ENCODE results near the gene UNC5CL.

Gene UNC5CL, protein sequence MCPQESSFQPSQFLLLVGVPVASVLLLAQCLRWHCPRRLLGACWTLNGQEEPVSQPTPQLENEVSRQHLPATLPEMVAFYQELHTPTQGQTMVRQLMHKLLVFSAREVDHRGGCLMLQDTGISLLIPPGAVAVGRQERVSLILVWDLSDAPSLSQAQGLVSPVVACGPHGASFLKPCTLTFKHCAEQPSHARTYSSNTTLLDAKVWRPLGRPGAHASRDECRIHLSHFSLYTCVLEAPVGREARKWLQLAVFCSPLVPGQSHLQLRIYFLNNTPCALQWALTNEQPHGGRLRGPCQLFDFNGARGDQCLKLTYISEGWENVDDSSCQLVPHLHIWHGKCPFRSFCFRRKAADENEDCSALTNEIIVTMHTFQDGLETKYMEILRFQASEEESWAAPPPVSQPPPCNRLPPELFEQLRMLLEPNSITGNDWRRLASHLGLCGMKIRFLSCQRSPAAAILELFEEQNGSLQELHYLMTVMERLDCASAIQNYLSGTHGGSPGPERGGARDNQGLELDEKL

DNA sequence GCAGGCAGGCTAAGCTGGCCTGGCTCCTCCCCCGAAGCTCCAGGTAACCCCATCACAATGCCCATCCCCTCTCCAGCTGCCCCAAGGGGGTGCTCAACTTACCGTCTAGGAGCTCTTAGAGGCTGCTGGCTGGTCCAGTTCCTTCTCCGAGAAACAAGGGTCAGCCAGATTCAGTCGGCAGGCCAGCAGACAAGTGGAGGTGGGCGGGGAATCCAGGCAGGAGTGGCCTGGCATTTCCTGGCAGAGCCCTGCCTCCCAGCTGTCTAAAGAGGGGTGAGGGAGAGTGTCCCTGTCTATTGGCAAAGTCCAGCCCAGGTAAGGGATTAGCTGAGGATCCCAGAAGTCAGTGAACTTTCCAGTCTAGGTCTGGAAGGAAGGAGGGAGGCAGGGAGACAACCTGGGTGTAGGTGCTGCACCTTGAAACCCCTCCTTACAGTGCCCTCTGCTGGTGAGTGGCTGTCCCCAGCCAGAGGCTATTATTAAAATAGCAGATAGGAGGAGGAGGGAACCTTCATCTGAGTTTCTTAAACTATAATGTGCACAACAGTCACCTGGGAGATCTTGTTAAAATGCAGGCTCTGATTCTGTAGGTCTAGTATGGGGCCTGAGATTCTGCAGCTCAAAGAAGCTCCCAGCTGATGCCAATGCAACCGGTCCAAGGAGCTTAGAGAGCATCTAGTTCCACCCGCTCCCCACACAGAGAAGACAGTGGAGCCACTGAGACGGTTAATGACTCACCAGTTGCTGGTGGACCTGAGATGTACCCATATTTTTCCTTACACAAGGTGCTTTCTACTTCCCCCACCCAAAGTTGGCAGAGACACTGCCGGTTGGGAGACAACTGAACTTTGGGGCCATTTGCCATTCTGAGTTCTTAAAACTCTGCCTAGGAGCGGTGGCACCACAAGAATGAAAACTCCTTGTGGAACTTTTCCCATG lies at the start of gene UNC5CL:
UNC5CL (minus strand) TSS at position 162 of the 939 bp plus-strand sequence. CDS start 4,147 bp downstream, outside the sequence.
- peak in 1 of 2 donors; percentile 43 for DNase-seq (ENCODE audit: low read depth in 1 of 2, low spot score in 1 of 2)

DNA sequence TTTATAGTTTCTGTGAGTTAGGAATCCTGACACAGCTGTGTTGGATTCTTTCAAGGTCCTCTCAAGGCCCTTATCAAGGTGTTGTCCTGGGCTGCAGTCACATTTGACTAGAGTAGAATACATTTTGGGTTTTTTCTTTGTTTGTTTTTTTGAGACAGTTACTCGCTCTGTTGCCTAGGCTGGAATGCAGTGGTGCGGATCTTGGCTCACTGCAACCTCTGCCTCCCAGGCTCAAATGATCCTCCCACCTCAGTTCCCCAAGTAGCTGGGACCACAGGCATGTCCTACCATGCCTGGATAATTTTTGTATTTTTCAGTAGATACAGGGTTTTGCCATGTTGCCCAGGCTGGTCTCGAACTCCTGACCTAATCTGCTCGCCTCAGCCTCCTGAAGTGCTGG lies 49.4 kb upstream of the UNC5CL start:
- DNase-seq (ENCODE audit: low read depth in 1 of 2, low spot score in 1 of 2), result no peak

DNA sequence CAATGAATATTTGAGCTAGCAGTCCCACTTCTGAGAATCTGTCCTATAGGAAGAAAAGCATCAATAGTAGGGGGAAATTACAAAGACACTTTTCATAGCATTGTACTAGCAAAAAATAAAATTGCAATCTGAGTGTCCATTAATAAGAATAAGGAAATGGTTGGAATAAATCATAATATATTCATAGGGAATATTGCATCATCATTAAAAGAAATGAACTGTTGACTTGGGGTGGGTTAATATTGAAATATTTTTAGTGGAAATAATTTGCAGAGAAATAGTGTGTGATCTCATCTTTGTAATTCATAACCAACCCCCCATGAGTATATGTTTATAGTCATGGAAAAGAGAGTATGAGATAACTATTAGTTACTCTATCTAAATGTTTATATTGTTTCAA lies 46.2 kb upstream of the UNC5CL start:
- no peak for DNase-seq (ENCODE audit: low read depth in 1 of 2, low spot score in 1 of 2)

DNA sequence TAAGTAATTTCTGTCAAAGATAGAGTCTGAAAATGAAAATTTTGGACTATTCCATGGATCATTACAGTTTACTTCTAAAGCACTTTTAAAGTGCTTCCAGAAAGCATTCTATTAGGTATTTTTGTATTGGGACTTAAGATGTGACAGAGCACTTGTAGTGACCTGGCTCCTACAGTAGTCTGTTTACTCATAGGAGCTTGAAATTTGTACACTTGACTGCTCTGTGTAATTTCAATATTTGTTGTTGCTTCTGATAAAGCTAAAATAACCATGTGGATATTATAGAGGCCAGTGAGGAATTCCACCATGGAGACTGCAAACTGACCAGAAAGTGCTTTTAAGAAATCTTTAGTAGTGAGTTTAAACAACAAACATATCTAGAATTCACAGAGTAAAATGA lies 44.1 kb upstream of the UNC5CL start:
- DNase-seq (ENCODE audit: low read depth in 1 of 2, low spot score in 1 of 2), result no peak

DNA sequence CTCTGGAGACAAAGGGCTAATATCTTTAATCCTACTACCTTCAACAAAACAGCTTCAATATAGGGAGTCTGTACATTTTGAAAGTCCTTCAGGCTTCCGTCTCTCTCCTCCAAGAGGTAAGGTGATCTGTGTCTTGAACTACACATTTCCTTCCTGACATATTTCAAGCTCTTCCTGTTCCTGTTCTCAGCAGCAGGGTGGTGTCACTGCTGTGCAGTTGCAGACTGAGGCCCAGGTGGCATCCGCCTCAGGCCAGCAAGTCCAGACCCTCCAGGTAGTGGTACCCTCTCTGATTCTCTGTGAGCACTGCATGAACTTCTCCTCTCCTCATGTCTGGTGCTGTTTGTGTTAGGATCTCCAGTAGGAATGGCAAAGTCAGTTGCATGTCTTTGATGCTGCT lies 41.6 kb upstream of the UNC5CL start:
- DNase-seq (ENCODE audit: low read depth in 1 of 2, low spot score in 1 of 2), result no peak

DNA sequence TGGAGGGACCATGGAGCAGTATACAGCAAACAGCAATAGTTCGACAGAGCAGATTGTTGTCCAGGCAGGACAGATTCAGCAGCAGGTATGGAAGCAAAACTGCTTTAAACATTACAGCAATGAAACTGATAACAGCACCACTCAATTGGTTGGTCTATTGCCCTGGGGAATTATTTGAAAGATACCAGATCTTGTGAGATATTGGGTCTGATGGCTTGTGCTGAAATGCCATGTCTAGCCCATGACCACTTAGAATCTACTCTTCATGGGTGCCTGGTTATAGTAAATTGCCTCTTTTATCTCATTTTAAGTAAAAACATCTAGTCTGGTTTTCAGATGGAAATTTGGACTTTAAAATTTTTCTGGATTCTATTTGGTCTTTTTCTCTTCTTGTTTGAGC lies 40.1 kb upstream of the UNC5CL start:
- DNase-seq (ENCODE audit: low read depth in 1 of 2, low spot score in 1 of 2), result no peak

DNA sequence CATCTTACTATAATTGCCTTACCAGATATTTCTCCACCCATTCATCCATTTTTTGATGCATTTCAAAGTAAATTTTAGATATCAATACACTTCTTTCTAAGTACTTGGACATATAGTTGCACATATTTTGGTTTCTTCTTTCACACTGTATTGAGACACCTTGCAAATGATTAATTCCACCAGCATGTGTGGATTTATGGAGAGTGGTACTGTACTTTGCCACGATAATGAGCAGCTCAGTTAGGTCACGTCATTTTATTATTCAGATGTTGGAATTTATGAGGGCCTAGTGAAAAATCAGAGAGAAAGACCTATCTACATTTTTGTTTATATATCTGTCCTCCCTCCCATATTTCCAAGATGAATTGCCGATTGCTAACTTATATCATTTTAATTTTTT lies 39.1 kb upstream of the UNC5CL start:
- no peak for DNase-seq (ENCODE audit: low read depth in 1 of 2, low spot score in 1 of 2)

DNA sequence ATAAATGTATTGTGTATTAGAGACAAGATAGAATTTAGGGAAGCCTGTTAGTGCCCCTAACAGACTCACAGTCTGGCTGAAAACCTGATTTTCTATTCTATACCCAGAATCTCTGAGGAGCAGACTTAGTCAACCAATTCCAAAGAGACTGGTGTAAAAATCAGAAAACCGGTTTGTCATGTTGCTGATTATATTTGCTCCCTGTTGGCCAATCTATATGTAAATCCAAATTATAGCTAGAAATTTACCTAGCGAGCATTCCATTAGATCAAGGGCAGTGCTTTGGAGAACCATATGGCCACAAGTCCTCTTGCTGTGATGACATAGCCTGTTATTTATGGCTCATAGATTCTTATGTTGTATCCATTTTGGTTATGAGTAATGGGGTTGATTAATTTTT lies 38.5 kb upstream of the UNC5CL start:
- DNase-seq (ENCODE audit: low read depth in 1 of 2, low spot score in 1 of 2), result no peak

DNA sequence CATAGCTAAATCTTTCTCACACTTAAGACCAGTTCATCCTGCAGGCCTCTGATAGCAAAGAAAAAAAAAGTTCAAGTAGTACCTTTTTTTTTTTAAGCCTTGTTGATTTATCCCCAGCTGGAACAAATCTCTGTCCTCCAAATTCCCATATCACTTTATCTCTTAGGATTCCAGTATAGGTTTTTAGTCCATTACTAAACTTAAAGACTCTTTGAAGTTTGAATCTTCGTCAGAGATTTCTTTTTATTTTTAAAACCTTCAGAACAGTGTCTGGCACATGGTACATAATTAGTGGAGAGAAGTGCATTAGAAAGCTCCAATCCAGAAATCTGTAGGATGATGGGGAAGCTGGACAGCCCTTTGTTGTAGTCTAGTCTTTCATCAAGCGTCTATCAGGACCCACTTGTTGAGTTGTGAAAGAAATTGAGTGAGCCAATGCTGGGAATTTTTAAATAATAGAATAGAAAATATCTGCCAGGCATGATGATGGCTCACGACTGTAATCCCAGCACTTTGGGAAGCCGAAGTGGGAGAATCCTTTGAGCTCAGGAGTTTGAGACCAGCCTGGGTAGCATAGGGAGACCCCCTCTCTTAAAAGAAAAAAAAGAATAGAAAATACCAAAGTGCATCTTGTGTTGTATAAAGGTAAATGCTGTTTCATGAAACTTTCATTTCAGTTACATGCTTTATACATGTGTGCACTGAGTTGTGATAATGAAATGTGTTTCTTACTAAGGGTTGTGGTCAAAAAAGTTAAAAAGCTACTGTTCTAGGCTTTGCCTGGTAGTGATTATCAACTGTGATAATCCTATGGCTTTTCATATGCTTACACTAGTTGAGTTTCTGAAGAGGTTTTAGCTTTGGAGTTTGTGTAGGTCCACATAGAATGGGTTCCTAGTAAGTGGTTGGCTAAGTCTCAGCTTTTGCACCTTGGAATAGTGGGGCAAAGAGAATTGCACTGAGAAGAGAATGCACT lies 36.9 kb upstream of the UNC5CL start:
- no peak for DNase-seq (ENCODE audit: low read depth in 1 of 2, low spot score in 1 of 2)

DNA sequence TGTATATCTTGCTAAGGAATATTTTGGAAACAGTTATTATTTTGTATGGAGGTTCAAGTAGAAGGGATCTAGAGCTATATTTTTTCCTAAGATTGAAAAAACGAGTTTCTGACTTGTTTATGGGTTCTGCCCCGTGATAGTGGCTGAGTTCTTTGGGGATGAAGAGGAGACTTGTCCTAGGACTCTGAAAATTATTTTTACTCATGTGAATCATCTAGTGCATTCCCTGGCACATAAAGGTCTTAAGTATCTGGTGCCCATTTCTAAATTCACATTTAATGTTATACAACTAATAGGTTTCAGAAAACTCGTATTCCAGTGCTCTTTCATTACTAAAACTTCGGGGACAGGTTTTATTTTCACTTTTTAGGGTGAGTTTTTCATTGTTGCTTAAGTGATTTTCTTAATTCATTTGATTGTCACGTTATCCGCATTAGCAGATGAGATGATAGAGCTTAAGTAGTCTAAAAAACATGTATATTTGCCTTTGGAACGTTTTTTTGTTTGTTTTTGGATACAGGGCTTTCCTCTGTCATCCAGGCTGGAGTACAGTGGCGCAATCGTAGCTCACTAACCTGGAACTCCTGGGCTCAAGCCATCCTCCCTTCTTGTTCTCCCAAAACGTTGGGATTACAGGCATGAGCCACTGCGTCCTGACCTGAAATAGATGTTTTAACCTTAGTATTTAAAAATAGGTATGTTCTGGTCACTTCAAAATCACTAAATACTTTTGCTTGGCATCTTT lies 35.8 kb upstream of the UNC5CL start:
- DNase-seq (ENCODE audit: low read depth in 1 of 2, low spot score in 1 of 2), result no peak

DNA sequence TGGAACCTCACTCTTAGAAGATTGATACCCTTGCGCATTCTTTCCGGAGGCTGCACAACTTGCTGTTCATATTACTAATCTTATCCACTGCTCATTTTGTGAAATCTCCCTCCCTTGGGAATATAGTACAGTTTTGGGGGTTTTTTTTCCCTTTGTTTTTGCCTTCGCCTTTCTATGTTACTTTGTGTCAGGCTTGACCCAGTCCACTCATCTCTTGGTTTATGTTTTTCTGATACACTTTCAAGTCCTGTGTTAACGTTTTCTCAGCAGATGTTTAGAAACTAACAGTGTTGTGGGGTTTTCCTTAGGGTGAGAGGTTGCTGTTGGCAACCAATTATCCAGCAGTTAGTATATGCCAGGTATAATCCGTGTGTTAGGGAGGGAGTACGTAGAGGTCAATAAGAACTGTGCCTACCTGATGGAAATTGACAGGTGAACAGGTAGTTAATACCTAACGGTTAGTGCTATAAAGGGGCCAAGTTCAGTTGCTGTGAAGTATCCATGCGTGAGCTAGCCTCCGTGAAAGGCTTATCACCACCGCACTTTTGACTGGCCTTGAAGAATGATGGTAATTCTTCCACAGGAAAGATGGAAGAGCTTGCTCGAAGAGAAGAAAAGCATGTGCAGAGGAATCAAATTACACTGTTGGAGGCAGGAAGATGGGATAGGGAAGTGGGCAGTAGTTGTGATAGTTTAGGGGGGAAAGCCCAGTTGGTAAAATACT lies 35.1 kb upstream of the UNC5CL start:
- DNase-seq (ENCODE audit: low read depth in 1 of 2, low spot score in 1 of 2), result no peak

DNA sequence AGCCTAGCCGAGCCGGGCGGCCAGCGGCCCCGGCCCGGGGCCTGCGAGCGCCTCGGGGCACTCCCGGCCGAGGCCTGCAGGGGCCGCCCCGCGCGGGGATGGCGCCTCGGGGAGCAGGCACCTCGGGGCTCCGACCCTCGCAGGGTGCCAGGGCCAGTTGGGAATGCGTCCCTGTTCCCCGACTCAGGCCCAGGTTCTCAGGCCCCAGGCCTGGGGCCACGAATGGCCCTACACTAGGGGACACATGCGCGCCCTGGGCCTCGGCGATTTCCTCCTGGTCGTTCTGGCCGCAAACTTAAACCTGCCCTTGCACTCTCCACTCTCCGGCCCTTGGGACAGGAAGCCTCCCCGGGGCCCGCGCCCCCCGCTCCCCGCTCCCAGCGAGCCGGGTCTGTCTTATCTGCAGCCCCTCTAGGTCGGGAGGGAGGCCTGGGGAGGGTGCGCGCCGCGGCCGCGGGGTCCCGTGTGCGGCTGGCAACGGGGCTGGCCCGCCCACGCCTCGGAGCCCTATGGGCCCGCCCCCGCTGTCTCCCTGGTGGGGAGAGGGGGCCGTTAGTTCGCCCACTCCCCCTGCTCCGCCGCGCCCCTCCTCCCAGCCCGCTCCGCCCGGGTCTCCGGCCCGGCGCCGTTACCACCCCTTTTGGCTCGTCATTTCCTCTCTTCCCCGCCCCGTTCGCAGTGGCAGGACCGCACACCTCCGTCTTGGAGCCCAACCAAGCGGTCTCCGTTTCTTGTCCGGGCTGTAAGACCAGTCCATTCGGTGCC lies 34.4 kb upstream of the UNC5CL start:
- DNase-seq (ENCODE audit: low read depth in 1 of 2, low spot score in 1 of 2), result peak; percentile 55 to 69

DNA sequence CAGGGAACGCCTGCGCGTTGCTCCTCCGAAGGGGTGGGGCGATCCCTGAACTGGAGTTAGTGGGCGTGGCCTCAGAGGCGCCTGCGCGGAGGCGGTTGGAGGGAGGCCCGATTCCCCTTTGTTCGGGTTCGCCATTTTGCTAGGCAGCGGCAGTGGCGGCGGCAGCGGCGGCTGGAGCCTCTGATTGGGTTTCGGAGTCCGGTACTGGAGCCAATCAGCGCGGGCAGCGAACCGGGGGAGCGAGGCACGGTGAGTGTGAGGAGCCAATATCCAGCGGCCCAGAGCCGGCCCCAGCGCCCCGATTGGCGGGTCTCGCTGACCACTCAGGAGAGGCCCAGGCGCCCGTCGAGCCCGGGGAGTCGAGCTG lies 33.8 kb upstream of the UNC5CL start, which contains the start of gene NFYA:
NFYA (plus strand) TSS at position 139 of the 367 bp plus-strand sequence. CDS start 6,116 bp downstream, outside the sequence.
- DNase-seq (ENCODE audit: low read depth in 1 of 2, low spot score in 1 of 2), result peak in 1 of 2 donors; percentile 99

DNA sequence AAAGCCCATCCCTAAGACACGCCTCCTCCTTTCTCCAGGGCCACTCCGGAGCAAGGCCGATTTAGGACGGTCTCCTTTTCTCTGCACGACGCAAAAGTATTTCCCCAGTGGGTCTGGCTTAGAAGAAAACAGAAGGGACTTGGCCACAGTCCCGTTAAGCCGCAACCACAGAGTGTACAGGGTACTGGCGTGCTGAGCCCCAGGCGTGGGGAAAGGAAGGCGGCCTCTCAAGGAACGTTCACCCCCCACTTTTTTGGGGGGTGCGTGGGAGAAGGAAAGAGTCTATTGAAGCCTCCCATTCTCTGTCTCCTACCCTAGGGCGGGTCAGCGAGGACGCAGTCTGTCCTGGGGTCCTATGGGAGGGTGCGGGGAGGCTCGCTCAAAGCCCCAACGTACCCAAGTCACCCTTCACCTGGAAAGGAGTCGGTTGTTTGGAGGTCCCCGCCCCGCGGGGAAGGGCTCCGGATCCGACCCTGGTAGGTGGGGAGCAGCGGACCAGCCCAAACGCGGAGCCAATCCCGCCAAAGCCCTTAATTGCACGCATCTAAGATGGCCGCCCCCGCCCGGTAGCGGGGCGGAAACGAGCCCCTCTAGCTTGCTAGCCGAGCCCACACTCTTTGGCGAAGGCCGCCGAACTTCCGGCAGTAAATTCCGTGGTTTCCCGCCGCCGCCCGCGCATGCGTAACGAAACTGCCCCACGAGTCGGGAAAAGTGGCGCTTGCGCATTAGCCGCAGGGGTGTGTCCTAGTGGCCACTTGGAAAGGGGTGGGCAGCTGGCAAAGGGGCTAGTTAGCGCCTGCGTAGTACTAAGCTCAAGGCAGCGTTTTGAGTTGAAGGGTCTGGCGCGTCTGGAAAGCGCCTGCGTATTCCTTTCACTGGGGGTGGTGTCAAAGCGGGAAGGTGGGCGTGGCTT lies 33.2 kb upstream of the UNC5CL start, which contains the start of gene OARD1:
OARD1 (minus strand) TSS at position 434 of the 913 bp plus-strand sequence. CDS start 722 bp downstream, outside the sequence.
- peak; percentile 99 to 100 for DNase-seq (ENCODE audit: low read depth in 1 of 2, low spot score in 1 of 2)

DNA sequence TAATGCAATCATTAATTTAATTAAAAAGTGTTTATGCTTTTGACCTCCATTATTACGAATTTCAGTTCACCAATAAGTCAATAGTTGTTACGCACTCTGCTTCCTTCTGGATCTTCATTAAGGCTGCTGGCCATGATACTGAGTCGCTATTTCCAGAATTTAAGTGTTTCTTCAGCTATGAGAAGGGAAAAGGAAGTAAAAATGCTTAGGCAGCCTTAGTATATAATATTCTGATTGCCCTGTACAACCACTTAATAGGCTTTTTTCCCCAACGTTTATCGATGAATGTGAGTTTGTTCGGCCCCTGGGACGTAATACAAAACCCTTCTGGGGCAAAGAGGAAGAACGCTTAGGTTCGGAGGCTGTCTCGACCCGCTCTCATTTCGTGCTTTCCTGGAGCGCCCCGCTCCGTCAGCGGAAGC lies 32.5 kb upstream of the UNC5CL start:
- no peak for DNase-seq (ENCODE audit: low read depth in 1 of 2, low spot score in 1 of 2)

DNA sequence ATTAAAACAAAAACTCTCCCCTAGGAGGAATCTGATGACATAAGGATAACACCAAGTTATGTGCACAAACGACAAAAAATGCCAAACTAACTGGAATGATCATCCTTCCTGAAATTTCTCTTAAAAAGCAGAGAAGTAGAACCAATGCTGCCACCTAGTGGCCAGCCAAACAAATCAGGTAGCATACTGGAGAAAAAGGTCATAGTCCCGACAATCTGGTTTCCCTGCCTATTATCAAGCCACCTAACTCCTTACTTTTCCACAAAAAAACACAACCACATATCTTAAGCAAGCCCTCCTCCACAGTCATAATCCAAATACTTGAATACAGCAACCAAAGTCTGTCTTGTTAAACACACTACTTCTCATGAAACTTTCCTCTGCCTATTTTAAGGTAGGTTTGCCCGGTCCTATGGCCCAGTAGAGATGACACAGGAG lies 27.9 kb upstream of the UNC5CL start:
- peak; percentile 20 to 52 for DNase-seq (ENCODE audit: low read depth in 1 of 2, low spot score in 1 of 2)

DNA sequence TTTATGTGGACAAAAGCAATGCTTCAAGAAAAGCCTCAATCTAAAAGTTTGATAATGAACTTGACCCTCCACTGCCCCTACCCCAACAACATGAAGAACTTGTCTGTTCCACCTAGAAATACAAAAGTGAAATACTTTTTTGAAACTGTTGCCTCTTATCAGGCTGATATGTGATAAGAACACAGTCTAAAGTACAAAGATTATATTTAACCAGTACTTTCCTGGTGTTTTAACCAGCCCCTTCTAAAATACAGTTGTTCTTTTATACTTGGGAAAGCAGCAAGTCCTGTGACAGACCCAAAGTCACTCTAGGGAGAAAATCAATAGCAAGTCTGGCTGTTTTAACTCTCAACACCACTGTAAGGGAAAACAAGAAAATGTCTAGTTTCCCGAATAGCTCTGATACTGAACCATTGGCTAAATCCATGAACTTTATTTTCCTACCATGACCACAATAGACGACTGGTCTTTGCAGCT lies 26.6 kb upstream of the UNC5CL start:
- DNase-seq (ENCODE audit: low read depth in 1 of 2, low spot score in 1 of 2), result no peak

All from activated CD4-positive, alpha-beta T cell treated with anti-CD3 and anti-CD28 coated beads, Interleukin-2, amount 50 U/mL, for 24 hours (primary cell).